OCI-LY7 (cell line): ENCODE measurements around the gene EIF5A2. TPM values are rescaled to one million over a fixed set of nuclear protein-coding genes. Genes with fewer than 3 reads are reported as not detected.

Experiments used
- BruUV-seq: library from RNA; stranded (reverse); fragments of 400-500 nt; replicated peaks from 2 replicates; lab custom pipeline; 2021; lab: Mats Ljungman, UMichigan
- CTCF ChIA-PET: fragments of 300-600 bp; sonication (Branson Sonifier 250); formaldehyde crosslinking; loops from one replicate; lab custom pipeline; 2022; ENCODE audit warnings: antibody characterized with exemption; ENCODE audit not compliant: unreplicated experiment; lab: Charles Lee
- POLR2A ChIA-PET: fragments of 300-600 bp; sonication (Branson Sonifier 250); formaldehyde crosslinking; loops from one replicate; lab custom pipeline; 2022; ENCODE audit warnings: antibody characterized with exemption; lab: Charles Lee
- DNase-seq: peaks from one replicate; pipeline ENCODE4 v3.0.0-alpha.2; 2015; ENCODE audit warnings: low spot score
- H2AFZ ChIP-seq: fragments of 200-600 bp; sonication (generic), shearing (Covaris generic); 2 replicates; pipeline ENCODE4 v1.6.1; 2014; ENCODE audit warnings: mild to moderate bottlenecking, antibody characterized with exemption, low read length, moderate library complexity
- H3K27ac ChIP-seq: fragments of 200-600 bp; sonication (generic); 2 replicates; pipeline ENCODE4 v1.5.1; 2014; ENCODE audit warnings: mixed run types, low read depth, mild to moderate bottlenecking, moderate library complexity, low read length, inconsistent platforms; ENCODE audit not compliant: poor library complexity, severe bottlenecking
- H3K36me3 ChIP-seq: fragments of 200-600 bp; sonication (generic); 2 replicates; pipeline ENCODE4 v1.6.1; 2014; ENCODE audit warnings: mild to moderate bottlenecking, antibody characterized with exemption, low read length, moderate library complexity, mixed read lengths; ENCODE audit not compliant: insufficient read depth
- H3K4me1 ChIP-seq: fragments of 200-600 bp; sonication (generic); 2 replicates; pipeline ENCODE4 v1.5.1; 2014; ENCODE audit warnings: mild to moderate bottlenecking, low read length; ENCODE audit not compliant: insufficient read depth, poor library complexity, severe bottlenecking
- H3K4me2 ChIP-seq: fragments of 200-600 bp; sonication (generic); 2 replicates; pipeline ENCODE4 v1.6.1; 2014; ENCODE audit warnings: mild to moderate bottlenecking, low read length
- H3K4me3 ChIP-seq: fragments of 200-600 bp; sonication (generic); 2 replicates; pipeline ENCODE4 v1.5.1; 2014; ENCODE audit warnings: mild to moderate bottlenecking, low read depth, low read length; ENCODE audit not compliant: poor library complexity, severe bottlenecking
- H3K79me2 ChIP-seq: fragments of 200-600 bp; sonication (generic); 2 replicates; pipeline ENCODE4 v1.6.1; 2016; ENCODE audit warnings: low read depth, mild to moderate bottlenecking, low read length, moderate library complexity, mixed read lengths; ENCODE audit not compliant: insufficient read depth
- H3K9me2 ChIP-seq: fragments of 200-600 bp; sonication (generic); 2 replicates; pipeline ENCODE4 v1.6.1; 2016; ENCODE audit warnings: mild to moderate bottlenecking, low read length, mixed read lengths; ENCODE audit not compliant: insufficient read depth
- H3K9me3 ChIP-seq: fragments of 200-600 bp; sonication (generic); 2 replicates; pipeline ENCODE4 v1.6.1; 2014; ENCODE audit warnings: mild to moderate bottlenecking, mixed run types, low read length, mixed read lengths
- H4K20me1 ChIP-seq: fragments of 200-600 bp; sonication (generic); 2 replicates; pipeline ENCODE4 v1.6.1; 2014; ENCODE audit warnings: mild to moderate bottlenecking, antibody characterized with exemption, low read length, moderate library complexity, mixed read lengths; ENCODE audit not compliant: insufficient read depth
- EZH2phosphoT487 ChIP-seq: fragments of 200-600 bp; sonication (generic); IDR thresholded peaks from 2 replicates; pipeline ENCODE4 v1.6.1; 2018; ENCODE audit warnings: low read depth, borderline replicate concordance, mild to moderate bottlenecking, mixed run types, antibody characterized with exemption, low read length, moderate library complexity, mixed read lengths
- intact Hi-C: fragments of 100-400 bp; cut with micrococcal nuclease; formaldehyde crosslinking; loops from one replicate; pipeline ENCODE4 v1.10.0; 2022; ENCODE audit not compliant: unreplicated experiment
- total RNA-seq, 2 experiments: library from RNA; depleted of rRNA in 1 of 2; stranded (reverse); fragments of >200 nt in 1 of 2; shearing (Covaris generic) in 1 of 2; gene quantifications; 2 replicates each; pipeline ENCODE4 v1.2.3, GENCODE V29; 2014 to 2022
- TF ChIP-seq, protein P1 (sequence below): fragments of 200-600 bp; sonication (generic); conservative IDR thresholded peaks from 2 replicates; pipeline ENCODE4 v1.5.1; 2014; ENCODE audit warnings: mild to moderate bottlenecking, antibody characterized with exemption, low read length, moderate library complexity, mixed read lengths

Gene EIF5A2
- total RNA-seq, 2 experiments from 2014 or later = 3.1 to 21.9 TPM

DNA sequence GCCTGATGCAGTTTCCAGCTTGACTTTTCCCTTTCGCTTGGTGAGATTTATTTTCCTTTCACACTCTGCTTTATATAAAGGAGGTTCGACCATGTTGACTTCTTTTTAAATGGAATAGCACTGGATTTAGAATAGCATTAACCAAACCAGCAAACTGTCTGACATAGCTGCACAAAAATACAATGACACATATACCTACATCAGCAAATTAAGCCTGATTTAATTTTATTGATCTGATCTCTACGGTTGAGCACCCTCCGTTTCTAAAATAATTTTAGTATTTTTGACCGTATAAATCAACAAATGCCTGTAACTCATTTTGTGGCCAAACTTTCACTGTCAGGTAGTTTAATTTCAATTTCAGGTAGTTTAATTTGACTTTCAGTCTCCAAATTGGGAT, 5.8 kb upstream of the EIF5A2 start:
- no peaks in the 10 kb centered on the region for H3K9me2 ChIP-seq
- no peaks in the 10 kb centered on the region for H3K4me1 ChIP-seq
- CTCF ChIA-PET = interaction anchor here (0.5 kb wide), 1 partner anchor 859 kb away, joined by 4 read pairs; no protein-coding TSS in a partner anchor
- no peak overlapping the region for H3K4me2 ChIP-seq
- H3K9me3 ChIP-seq = peaks cover 16% of the 10 kb centered on the region
- no peak overlapping the region for H2AFZ ChIP-seq
- H3K79me2 ChIP-seq = no peaks in the 10 kb centered on the region
- H3K27ac ChIP-seq = no peak overlapping the region
- BruUV-seq = no TSS peak
- no peak overlapping the region for H3K4me3 ChIP-seq
- intact Hi-C loops = no loop called here
- POLR2A ChIA-PET = interaction anchor here (0.5 kb wide), 1 partner anchor 541 kb away, joined by 3 read pairs; no protein-coding TSS in a partner anchor
- H4K20me1 ChIP-seq = no peaks in the 10 kb centered on the region
- H3K36me3 ChIP-seq = no peaks in the 10 kb centered on the region
- DNase-seq = no peak
- TF ChIP-seq, protein P1, sequence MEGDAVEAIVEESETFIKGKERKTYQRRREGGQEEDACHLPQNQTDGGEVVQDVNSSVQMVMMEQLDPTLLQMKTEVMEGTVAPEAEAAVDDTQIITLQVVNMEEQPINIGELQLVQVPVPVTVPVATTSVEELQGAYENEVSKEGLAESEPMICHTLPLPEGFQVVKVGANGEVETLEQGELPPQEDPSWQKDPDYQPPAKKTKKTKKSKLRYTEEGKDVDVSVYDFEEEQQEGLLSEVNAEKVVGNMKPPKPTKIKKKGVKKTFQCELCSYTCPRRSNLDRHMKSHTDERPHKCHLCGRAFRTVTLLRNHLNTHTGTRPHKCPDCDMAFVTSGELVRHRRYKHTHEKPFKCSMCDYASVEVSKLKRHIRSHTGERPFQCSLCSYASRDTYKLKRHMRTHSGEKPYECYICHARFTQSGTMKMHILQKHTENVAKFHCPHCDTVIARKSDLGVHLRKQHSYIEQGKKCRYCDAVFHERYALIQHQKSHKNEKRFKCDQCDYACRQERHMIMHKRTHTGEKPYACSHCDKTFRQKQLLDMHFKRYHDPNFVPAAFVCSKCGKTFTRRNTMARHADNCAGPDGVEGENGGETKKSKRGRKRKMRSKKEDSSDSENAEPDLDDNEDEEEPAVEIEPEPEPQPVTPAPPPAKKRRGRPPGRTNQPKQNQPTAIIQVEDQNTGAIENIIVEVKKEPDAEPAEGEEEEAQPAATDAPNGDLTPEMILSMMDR = no peak
- TF ChIP-seq EZH2phosphoT487 = no peak

GRCh38 chr3:170911051-170911450, 2.6 kb upstream of the EIF5A2 start:
- H3K4me1 ChIP-seq = peaks cover 17% of the 10 kb centered on the region
- H3K9me3 ChIP-seq = peaks cover 16% of the 10 kb centered on the region
- ChIA-PET POLR2A (no interaction called here), CTCF (no interaction called here)
- 0 out of 2 replicates have a peak, but pooled peaks cover under 1% of the 10 kb centered on the region for H3K36me3 ChIP-seq
- H2AFZ ChIP-seq = no peak overlapping the region
- DNase-seq = no peak
- H3K9me2 ChIP-seq = no peaks in the 10 kb centered on the region
- no peak overlapping the region for H3K4me2 ChIP-seq
- no peak overlapping the region for H3K27ac ChIP-seq
- no TSS peak for BruUV-seq
- no peaks in the 10 kb centered on the region for H4K20me1 ChIP-seq
- intact Hi-C loops = no loop called here
- H3K4me3 ChIP-seq = no peak overlapping the region
- peaks cover 16% of the 10 kb centered on the region; the same call in 1 of the 2 replicates for H3K79me2 ChIP-seq
- no peak for TF ChIP-seq EZH2phosphoT487
- TF ChIP-seq, protein P1 = no peak

- peaks cover 5% of the 10 kb centered on the region for H3K36me3 ChIP-seq
- no peak overlapping the region for H2AFZ ChIP-seq
- no peak overlapping the region for H3K4me2 ChIP-seq
- intact Hi-C loops = no loop called here
- H3K4me1 ChIP-seq = peaks cover 22% of the 10 kb centered on the region
- BruUV-seq = no TSS peak
- no peaks in the 10 kb centered on the region for H3K9me2 ChIP-seq
- H3K9me3 ChIP-seq = peaks cover 12% of the 10 kb centered on the region
- no peak overlapping the region for H3K4me3 ChIP-seq
- DNase-seq = no peak
- ChIA-PET POLR2A (no interaction called here), CTCF (no interaction called here)
- TF ChIP-seq EZH2phosphoT487 = no peak
- TF ChIP-seq, protein P1 = no peak
- no peaks in the 10 kb centered on the region for H4K20me1 ChIP-seq
- peaks cover 21% of the 10 kb centered on the region; the same call in 1 of the 2 replicates for H3K79me2 ChIP-seq
- H3K27ac ChIP-seq = no peak overlapping the region
Observed at GRCh38 chr3:170910542-170910941, 2.1 kb upstream of the EIF5A2 start.
